C4-2B (cell line): ENCODE data around the gene MRPL14.

Source experiments
- CTCF ChIP-seq: fragments of 450-650 bp; conservative IDR thresholded peaks from 2 replicates; pipeline ENCODE4 v1.5.1; 2017; ENCODE audit warnings: mild to moderate bottlenecking
- ZFX ChIP-seq: fragments of 450-650 bp; IDR thresholded peaks from 2 replicates; pipeline ENCODE4 v1.6.1; 2017

GRCh38 chr6:44139351-44139743, 12.1 kb upstream of the MRPL14 start:
- TF ChIP-seq CTCF (no peak), ZFX (no peak)
